Sigmoid colon (tissue), 7 donors: Measurements from ENCODE around the gene SCMH1. TPM values are rescaled to one million over a fixed set of nuclear protein-coding genes. Genes with fewer than 3 reads are reported as not detected.
"Not testable (repeated sequence)": the region's sequence is repeated elsewhere in the genome, so short reads cannot be mapped to it uniquely, and the experiment has no call there.

ENCODE experiments used
- DNase-seq: peaks from one replicate; pipeline ENCODE4 v3.0.0-alpha.2; 2019
- H3K27ac ChIP-seq, 4 donors: fragments of 200-600 bp; sonication (generic); one replicate each; pipeline ENCODE4 v1.5.1; 2016 to 2019; ENCODE audit warnings: mild to moderate bottlenecking in 1 of 4
- H3K27me3 ChIP-seq, 3 donors: fragments of 200-600 bp; sonication (generic); one replicate each; pipeline ENCODE4 v1.5.1; 2019; ENCODE audit warnings: mild to moderate bottlenecking in 1 of 3
- H3K36me3 ChIP-seq, 4 donors: fragments of 200-600 bp; sonication (generic); one replicate each; pipeline ENCODE4 v1.5.1; 2016 to 2019
- H3K4me1 ChIP-seq, 4 donors: fragments of 200-600 bp; sonication (generic); one replicate each; pipeline ENCODE4 v1.5.1; 2017 to 2019
- H3K4me3 ChIP-seq, 4 donors: fragments of 200-600 bp; sonication (generic); one replicate each; pipeline ENCODE4 v1.5.1; 2017 to 2019; ENCODE audit warnings: mild to moderate bottlenecking in 2 of 4, moderate library complexity in 1 of 4
- H3K9me3 ChIP-seq, 4 donors: fragments of 200-600 bp in 3 of 4; sonication (generic) in 3 of 4; one replicate each; pipeline versions ENCODE4 v1.5.1 to v1.6.1; 2013 to 2019
- CTCF ChIP-seq, 4 experiments: fragments of 450-650 bp in 3 of 4; fragments of 200-600 bp in 1 of 4; IDR thresholded peaks; one replicate each; pipeline ENCODE4 v1.5.1; 2016 to 2019; ENCODE audit warnings: antibody characterized with exemption in 4 of 4, mild to moderate bottlenecking in 3 of 4, moderate library complexity in 2 of 4
- EP300 ChIP-seq, 4 donors: sonication (generic); formaldehyde crosslinking; IDR thresholded peaks; one replicate each; pipeline ENCODE4 v1.6.1; 2017; ENCODE audit warnings: antibody characterized with exemption in 4 of 4
- POLR2A ChIP-seq, 2 donors: fragments of 450-650 bp; IDR thresholded peaks; one replicate each; pipeline ENCODE4 v1.6.1; 2016; ENCODE audit warnings: antibody characterized with exemption in 2 of 2, mild to moderate bottlenecking in 2 of 2, moderate library complexity in 2 of 2
- POLR2AphosphoS5 ChIP-seq, 4 donors: sonication (generic); formaldehyde crosslinking; IDR thresholded peaks; one replicate each; pipeline ENCODE4 v1.6.1; 2017; ENCODE audit warnings: antibody characterized with exemption in 4 of 4
- WGBS, 2 donors: extraction: QIAGEN DNeasy Blood & Tissue Kit; methylation state at CpG; one replicate each; pipeline ENCODE4 v1.1.7; 2013; 5-methylcytosine and 5-hydroxymethylcytosine counted together
- intact Hi-C: fragments of 100-400 bp; cut with DNase I; formaldehyde crosslinking; loops from one replicate; pipeline ENCODE4 v1.15.1; 2023
- polyA plus RNA-seq, 3 donors: library from polyadenylated mRNA; stranded (reverse); fragments of 200-250 nt; gene quantifications; one replicate each; pipeline ENCODE4 v1.2.3, GENCODE V29; 2013
- total RNA-seq, 4 donors: library from RNA; depleted of rRNA; stranded (reverse); fragments of >200 nt; gene quantifications; one replicate each; pipeline ENCODE4 v1.1.0, GENCODE V29; 2016
- donor health status: healthy with polysubstance abuse.
- donor health status: Bipolar disorder and iron deficiency.
- donor health status: healthy.

Gene SCMH1
- total and polyA plus RNA-seq, 7 donors: 10.2 to 95.8 (median 52.4) TPM

DNA sequence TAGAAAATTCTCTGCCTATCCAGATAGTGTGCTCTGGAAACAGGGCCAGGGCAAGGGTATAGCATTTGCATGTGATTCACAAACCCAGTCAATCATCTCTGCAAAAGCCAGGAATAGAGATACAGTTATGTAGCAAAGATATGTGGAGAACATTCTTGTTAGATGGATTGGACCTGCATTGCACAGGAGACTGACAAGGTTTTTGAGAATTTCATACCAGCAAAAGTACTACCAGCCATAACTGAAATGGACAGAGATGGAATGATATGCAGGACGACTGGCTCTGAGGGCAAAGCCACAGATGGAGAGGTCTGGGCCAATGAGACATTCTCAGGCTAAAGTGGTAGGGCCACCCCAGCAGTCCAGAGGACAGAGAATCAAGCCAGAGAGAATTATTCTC lies 24.7 kb downstream of the SCMH1 start:
- Histone ChIP-seq H3K27ac (no peak overlapping the region), H3K4me3 (no peak overlapping the region), H3K4me1 (peaks cover 0 to 47% (median 34%) of the 10 kb centered on the region in 4 donors), H3K36me3 (no peaks in the 10 kb centered on the region), H3K27me3 (no peaks in the 10 kb centered on the region), H3K9me3 (peaks cover 0 to 4% (median 0%) of the 10 kb centered on the region in 4 donors)
- TF ChIP-seq POLR2AphosphoS5 (IDR thresholded peaks at IDR 0.05) (no peak), POLR2A (IDR thresholded peaks at IDR 0.05) (no peak), EP300 (IDR thresholded peaks at IDR 0.05) (no peak), CTCF (IDR thresholded peaks at IDR 0.05) (no peak)
- no peak for DNase-seq
- 92 to 98% methylated on average over 1 of the region's 1 CpG for WGBS, 2 donors
- intact Hi-C loops: no loop called here

- Histone ChIP-seq H3K27ac (no peak overlapping the region), H3K9me3 (peaks cover 0 to 4% (median 0%) of the 10 kb centered on the region in 4 donors), H3K4me3 (no peak overlapping the region), H3K4me1 (peaks cover 0 to 44% (median 28%) of the 10 kb centered on the region in 4 donors), H3K36me3 (no peaks in the 10 kb centered on the region), H3K27me3 (no peaks in the 10 kb centered on the region)
- TF ChIP-seq POLR2A (IDR thresholded peaks at IDR 0.05) (no peak), EP300 (IDR thresholded peaks at IDR 0.05) (no peak), CTCF (IDR thresholded peaks at IDR 0.05) (no peak), POLR2AphosphoS5 (IDR thresholded peaks at IDR 0.05) (no peak)
- DNase-seq: no peak
- intact Hi-C loops: no loop called here
Observed at GRCh38 chr1:41215623-41216022, 26.5 kb downstream of the SCMH1 start.

DNA sequence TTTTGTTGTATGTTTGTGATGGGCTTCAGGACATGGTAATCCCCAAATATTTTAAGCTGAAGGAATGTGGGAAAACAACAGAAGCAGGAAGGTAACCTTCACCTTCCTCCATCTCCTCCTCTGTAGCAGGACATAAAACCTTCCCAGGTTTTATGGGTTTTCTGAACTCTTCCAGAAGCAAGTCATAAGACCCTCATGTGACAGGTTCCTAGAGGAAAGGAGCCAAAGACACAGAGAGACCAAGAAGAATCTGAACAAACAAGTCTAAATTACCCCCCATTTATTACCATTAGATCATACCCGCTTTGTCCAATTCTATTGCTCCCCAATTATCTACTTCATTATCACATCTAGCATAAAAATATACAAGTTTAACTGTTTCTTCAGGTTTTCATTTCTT lies 28.8 kb downstream of the SCMH1 start:
- Histone ChIP-seq H3K9me3 (no peaks in the 10 kb centered on the region), H3K36me3 (no peaks in the 10 kb centered on the region), H3K27me3 (no peaks in the 10 kb centered on the region), H3K4me3 (no peak overlapping the region), H3K4me1 (peaks cover 0 to 44% (median 24%) of the 10 kb centered on the region in 4 donors), H3K27ac (no peak overlapping the region)
- TF ChIP-seq POLR2AphosphoS5 (IDR thresholded peaks at IDR 0.05) (no peak), EP300 (IDR thresholded peaks at IDR 0.05) (no peak), POLR2A (IDR thresholded peaks at IDR 0.05) (no peak), CTCF (IDR thresholded peaks at IDR 0.05) (no peak)
- 89 to 92% methylated on average over 1 of the region's 1 CpG for WGBS, 2 donors
- intact Hi-C loops: no loop called here
- DNase-seq: no peak

DNA sequence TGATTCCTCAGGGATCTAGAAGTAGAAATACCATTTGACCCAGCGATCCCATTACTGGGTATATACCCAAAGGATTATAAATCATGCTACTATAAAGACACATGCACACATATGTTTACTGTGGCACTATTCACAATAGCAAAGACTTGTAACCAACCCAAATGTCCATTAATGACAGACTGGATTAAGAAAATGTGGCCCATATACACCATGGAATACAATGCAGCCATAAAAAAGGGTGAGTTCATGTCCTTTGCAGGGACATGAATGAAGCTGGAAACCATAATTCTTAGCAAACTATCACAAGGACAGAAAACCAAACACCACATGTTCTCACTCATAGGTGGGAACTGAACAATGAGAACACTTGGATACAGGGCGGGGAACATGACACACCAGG lies 30.5 kb downstream of the SCMH1 start:
- H3K36me3 ChIP-seq, intact Hi-C loops, H3K27me3 ChIP-seq, H3K4me3 ChIP-seq, H3K27ac ChIP-seq, DNase-seq, H3K9me3 ChIP-seq: not testable (repeated sequence)
- 98% methylated on average over 2 of the region's 2 CpGs for WGBS, 2 donors
- H3K4me1 ChIP-seq: peaks cover 0 to 40% (median 22%) of the 10 kb centered on the region in 4 donors

- H3K36me3 ChIP-seq, H3K27ac ChIP-seq, DNase-seq, H3K9me3 ChIP-seq, H3K4me3 ChIP-seq, intact Hi-C loops, H3K4me1 ChIP-seq, H3K27me3 ChIP-seq: not testable (repeated sequence)
- WGBS, 2 donors: 90 to 92% methylated on average over 2 of the region's 2 CpGs
Observed at GRCh38 chr1:41207053-41207452, 35.1 kb downstream of the SCMH1 start.

GRCh38 chr1:41200728-41201127 lies 41.4 kb downstream of the SCMH1 start:
- H3K27ac ChIP-seq: no peak overlapping the region
- no peak for TF ChIP-seq POLR2A (IDR thresholded peaks at IDR 0.05)
- TF ChIP-seq EP300 (IDR thresholded peaks at IDR 0.05): no peak
- no peak for TF ChIP-seq POLR2AphosphoS5 (IDR thresholded peaks at IDR 0.05)
- TF ChIP-seq CTCF (IDR thresholded peaks at IDR 0.05): no peak
- no peaks in the 10 kb centered on the region for H3K9me3 ChIP-seq
- intact Hi-C loops: no loop called here
- H3K4me3 ChIP-seq: no peak overlapping the region
- no peaks in the 10 kb centered on the region for H3K27me3 ChIP-seq
- peaks cover 0 to 15% (median 6%) of the 10 kb centered on the region in 4 donors for H3K4me1 ChIP-seq
- WGBS, 2 donors: 78 to 82% methylated on average over 3 of the region's 3 CpGs
- H3K36me3 ChIP-seq: no peaks in the 10 kb centered on the region
- no peak for DNase-seq
